MM.1S (cell line): Measurements from ENCODE around the gene RHOC.

Experiments used
- DNase-seq: peaks from one replicate; pipeline ENCODE4 v3.0.0-alpha.2; 2015
- H2AFZ ChIP-seq: fragments of 300-600 bp; sonication (generic); 2 replicates; pipeline ENCODE4 v1.6.0; 2016; ENCODE audit warnings: antibody characterized with exemption, low read length
- H3F3A ChIP-seq: fragments of 300-600 bp; sonication (generic); 2 replicates; pipeline ENCODE4 v1.6.1; 2016; ENCODE audit warnings: mild to moderate bottlenecking, antibody characterized with exemption, low read length, moderate library complexity, mixed read lengths; ENCODE audit not compliant: insufficient read depth
- H3K27ac ChIP-seq: fragments of 300-600 bp; sonication (generic); 2 replicates; pipeline ENCODE4 v1.5.1; 2016; ENCODE audit warnings: mild to moderate bottlenecking, low read length
- H3K27me3 ChIP-seq: fragments of 300-600 bp; sonication (generic); replicated peaks from 2 replicates; pipeline ENCODE4 v1.6.0; 2016; ENCODE audit warnings: low read length; ENCODE audit not compliant: insufficient read depth
- H3K36me3 ChIP-seq: fragments of 300-600 bp; sonication (generic); replicated peaks from 2 replicates; pipeline ENCODE4 v1.6.1; 2016; ENCODE audit warnings: mild to moderate bottlenecking, low read length, mixed read lengths; ENCODE audit not compliant: insufficient read depth
- H3K4me1 ChIP-seq: fragments of 300-600 bp; sonication (generic); 2 replicates; pipeline ENCODE4 v1.6.1; 2016; ENCODE audit warnings: low read length, mixed read lengths
- H3K4me2 ChIP-seq: fragments of 300-600 bp; sonication (generic); 2 replicates; pipeline ENCODE4 v1.6.0; 2016; ENCODE audit warnings: low read depth, low read length
- H3K4me3 ChIP-seq: fragments of 300-600 bp; sonication (generic); 2 replicates; pipeline ENCODE4 v1.5.1; 2016; ENCODE audit warnings: low read length, mixed read lengths
- H3K79me2 ChIP-seq: fragments of 300-600 bp; sonication (generic); 2 replicates; pipeline ENCODE4 v1.6.1; 2016; ENCODE audit warnings: mixed run types, low read length, mixed read lengths
- H3K9ac ChIP-seq: fragments of 300-600 bp; sonication (generic); 2 replicates; pipeline ENCODE4 v1.6.1; 2016; ENCODE audit warnings: low read length, mixed read lengths
- H3K9me2 ChIP-seq: fragments of 300-600 bp; sonication (generic); replicated peaks from 2 replicates; pipeline ENCODE4 v1.6.1; 2016; ENCODE audit warnings: mild to moderate bottlenecking, low read length, mixed read lengths; ENCODE audit not compliant: insufficient read depth
- H3K9me3 ChIP-seq: fragments of 300-600 bp; sonication (generic); replicated peaks from 2 replicates; pipeline ENCODE4 v1.6.1; 2016; ENCODE audit warnings: mild to moderate bottlenecking, low read length, mixed read lengths; ENCODE audit not compliant: insufficient read depth
- H4K20me1 ChIP-seq: fragments of 300-600 bp; sonication (generic); 2 replicates; pipeline ENCODE4 v1.6.1; 2016; ENCODE audit warnings: mild to moderate bottlenecking, low read length, moderate library complexity, mixed read lengths; ENCODE audit not compliant: insufficient read depth
- CTCF ChIP-seq: fragments of 300-600 bp; sonication (generic); IDR thresholded peaks from 2 replicates; pipeline ENCODE4 v1.5.1; 2016; ENCODE audit warnings: antibody characterized with exemption, low read length, mixed read lengths
- EZH2 ChIP-seq: fragments of 300-600 bp; sonication (generic); optimal IDR thresholded peaks from 2 replicates; pipeline ENCODE3; 2017; ENCODE audit warnings: low read depth, mild to moderate bottlenecking, antibody characterized with exemption, low read length, mixed read lengths
- EZH2phosphoT487 ChIP-seq: fragments of 300-600 bp; sonication (generic); IDR thresholded peaks from 2 replicates; pipeline ENCODE4 v1.6.1; 2018; ENCODE audit warnings: antibody characterized with exemption, low read length

The RHOC gene

GRCh38 chr1:112715264-112716053 lies 8.5 kb upstream of the RHOC start, which contains the start of gene PPM1J:
PPM1J (minus strand) TSS chr1:112715332; CDS start chr1:112715301, 31 bp downstream.
- Histone ChIP-seq H3K79me2 (no peaks in the 10 kb centered on the region), H3K9me3 (no peaks in the 10 kb centered on the region), H3K9ac (no peak within 1 kb of the TSS), H3K9me2 (no peaks in the 10 kb centered on the region), H2AFZ (peak within 1 kb of the TSS; percentile 42; the same call in 1 of the 2 replicates), H3K27me3 (peaks cover 16% of the 10 kb centered on the region), H3K27ac (no peak within 1 kb of the TSS), H4K20me1 (no peaks in the 10 kb centered on the region), H3F3A (no peaks in the 10 kb centered on the region), H3K4me2 (peak within 1 kb of the TSS; percentile 96), H3K4me1 (peaks cover 5% of the 10 kb centered on the region; the same call in 1 of the 2 replicates), H3K4me3 (peak within 1 kb of the TSS; percentile 55), H3K36me3 (no peaks in the 10 kb centered on the region)
- TF ChIP-seq EZH2phosphoT487 (no peak), CTCF (no peak), EZH2 (no peak)
- peak; percentile 89 for DNase-seq

- no peak for TF ChIP-seq EZH2
- TF ChIP-seq CTCF: no peak
- no peak for TF ChIP-seq EZH2phosphoT487
- H3K9me3 ChIP-seq: no peaks in the 10 kb centered on the region
- H2AFZ ChIP-seq: 0 out of 2 replicates have a peak overlapping the region, but pooled peaks have one; percentile 27
- H4K20me1 ChIP-seq: no peaks in the 10 kb centered on the region
- H3K9ac ChIP-seq: no peak overlapping the region
- peak overlapping the region; percentile 55 for H3K4me3 ChIP-seq
- peaks cover 12% of the 10 kb centered on the region for H3K27me3 ChIP-seq
- no peaks in the 10 kb centered on the region for H3F3A ChIP-seq
- H3K9me2 ChIP-seq: no peaks in the 10 kb centered on the region
- no peak for DNase-seq
- H3K36me3 ChIP-seq: no peaks in the 10 kb centered on the region
- H3K27ac ChIP-seq: no peak overlapping the region
- peak overlapping the region; percentile 96 for H3K4me2 ChIP-seq
- no peaks in the 10 kb centered on the region for H3K79me2 ChIP-seq
- H3K4me1 ChIP-seq: peaks cover 5% of the 10 kb centered on the region; the same call in 1 of the 2 replicates
Observed at GRCh38 chr1:112714313-112715263, 7.7 kb upstream of the RHOC start.

GRCh38 chr1:112713466-112714312 lies 6.8 kb upstream of the RHOC start:
- Histone ChIP-seq H3K27ac (no peak overlapping the region), H3K4me2 (peak overlapping the region; percentile 96), H3K36me3 (no peaks in the 10 kb centered on the region), H3K4me1 (peaks cover 5% of the 10 kb centered on the region; the same call in 1 of the 2 replicates), H3K4me3 (peak overlapping the region; percentile 55), H4K20me1 (no peaks in the 10 kb centered on the region), H3K27me3 (peaks cover 11% of the 10 kb centered on the region), H3K9ac (no peak overlapping the region), H2AFZ (no peak overlapping the region), H3K79me2 (no peaks in the 10 kb centered on the region), H3K9me2 (no peaks in the 10 kb centered on the region), H3F3A (no peaks in the 10 kb centered on the region), H3K9me3 (no peaks in the 10 kb centered on the region)
- no peak for DNase-seq
- TF ChIP-seq EZH2phosphoT487 (no peak), EZH2 (no peak), CTCF (no peak)
